Mesenteric fat pad (tissue), 1 donor: Measurements from ENCODE around the gene RNF222. TPM values are rescaled to one million over a fixed set of nuclear protein-coding genes. Genes with fewer than 3 reads are reported as not detected.
"Not testable (repeated sequence)": the region's sequence is repeated elsewhere in the genome, so short reads cannot be mapped to it uniquely, and the experiment has no call there.

Experiments used
- DNase-seq: peaks from one replicate; pipeline ENCODE4 v3.0.0-alpha.2; 2020; ENCODE audit warnings: low spot score
- total RNA-seq: library from RNA; stranded (reverse); fragmentation: NEBNext Ultra II Directional; extraction: Animal tissue kit (Norgen Biotek cat#: 25700); gene quantifications from one replicate; pipeline ENCODE4 v1.2.1, GENCODE V29; 2021
- donor health status: DM: yes; HTN: yes; CAD: no.

Gene RNF222
- total RNA-seq, 1 donor from 2014 or later, result not detected

DNA sequence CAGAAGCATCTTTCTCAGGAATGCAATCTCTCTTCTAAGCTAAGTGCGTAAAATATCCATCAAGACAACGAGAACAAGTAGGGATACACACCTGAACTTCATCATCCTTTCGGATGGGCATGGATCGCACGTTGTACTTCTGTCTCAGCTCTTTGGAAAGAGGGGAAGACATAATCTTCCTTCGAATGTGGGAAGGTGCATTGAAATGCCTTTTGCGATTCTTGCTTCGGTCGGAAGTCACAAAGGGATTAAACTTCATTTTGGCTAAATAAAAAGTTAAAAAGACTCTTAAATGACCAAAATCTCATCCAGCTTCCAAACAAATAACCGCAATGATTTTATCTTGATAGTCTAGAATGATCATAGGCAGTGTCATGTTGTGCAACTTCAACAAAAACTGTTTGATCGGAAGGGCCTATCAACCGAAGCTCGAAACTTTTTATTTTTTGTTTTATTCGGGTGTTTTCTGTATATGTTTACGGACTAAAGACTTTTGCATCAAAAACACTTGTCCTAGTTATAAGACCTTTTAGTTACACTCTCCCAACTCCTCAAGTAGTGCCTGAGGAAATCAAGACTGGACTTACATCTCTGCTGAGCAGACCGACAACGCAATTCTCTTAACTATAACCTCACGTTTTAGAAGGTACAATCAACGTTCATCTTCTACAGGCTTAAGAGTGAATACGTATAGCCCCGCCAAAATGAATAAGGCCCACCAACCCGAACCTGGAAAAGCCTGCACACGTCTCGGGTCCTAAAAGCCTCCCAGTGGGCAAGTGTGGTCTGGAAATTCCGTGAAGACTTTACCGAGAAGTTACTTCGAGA lies 15.4 kb downstream of the RNF222 start:
- no peak for DNase-seq

GRCh38 chr17:8380049-8380448 lies 17.6 kb downstream of the RNF222 start:
- DNase-seq, result no peak

DNA sequence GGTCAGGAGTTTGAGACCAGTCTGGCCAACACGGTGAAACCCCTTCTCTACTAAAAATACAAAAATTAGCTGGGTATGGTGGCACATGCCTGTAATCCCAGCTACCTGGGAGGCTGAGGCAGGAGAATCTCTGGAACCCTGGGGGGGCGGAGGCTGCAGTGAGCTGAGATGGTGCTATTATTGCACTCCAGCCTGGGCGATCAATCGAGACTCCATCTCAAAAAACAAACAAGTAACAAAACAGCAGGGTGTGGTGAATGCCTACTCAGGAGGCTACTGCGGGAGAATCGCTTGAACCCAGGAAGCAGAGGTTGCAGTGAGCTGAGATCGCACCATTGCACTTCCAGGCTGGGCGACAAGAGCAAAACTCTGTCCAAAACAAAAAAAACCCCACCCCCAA lies 19.5 kb downstream of the RNF222 start:
- not testable (repeated sequence) for DNase-seq

DNA sequence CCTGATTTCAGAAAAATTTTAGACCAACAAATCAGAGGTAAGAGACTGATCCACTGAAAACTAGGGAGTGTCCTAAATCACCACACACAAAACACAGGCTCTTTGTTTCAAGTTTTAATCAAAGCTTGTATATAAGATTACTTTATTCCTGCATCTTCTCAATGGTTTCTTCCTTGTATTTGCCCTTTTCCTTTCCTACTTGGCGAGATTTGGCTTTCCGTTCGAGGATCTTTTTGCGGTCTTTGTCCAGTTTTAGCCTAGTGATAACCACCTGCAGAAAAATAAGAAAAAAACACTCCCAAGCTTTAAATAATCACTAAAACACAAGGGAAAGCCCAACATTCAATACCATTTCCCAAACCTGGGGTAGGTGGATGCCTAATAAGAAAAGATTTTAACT lies 20.2 kb downstream of the RNF222 start:
- no peak for DNase-seq

GRCh38 chr17:8376271-8377067 lies 21.2 kb downstream of the RNF222 start, which contains the start of gene KRABD2:
Gene KRABD2 (minus strand): TSS chr17:8376704.
- DNase-seq, result peak; percentile 98

GRCh38 chr17:8375738-8376259 lies 21.8 kb downstream of the RNF222 start:
- DNase-seq, result no peak

- not testable (repeated sequence) for DNase-seq
Measured at GRCh38 chr17:8373856-8374255, 23.8 kb downstream of the RNF222 start.

DNA sequence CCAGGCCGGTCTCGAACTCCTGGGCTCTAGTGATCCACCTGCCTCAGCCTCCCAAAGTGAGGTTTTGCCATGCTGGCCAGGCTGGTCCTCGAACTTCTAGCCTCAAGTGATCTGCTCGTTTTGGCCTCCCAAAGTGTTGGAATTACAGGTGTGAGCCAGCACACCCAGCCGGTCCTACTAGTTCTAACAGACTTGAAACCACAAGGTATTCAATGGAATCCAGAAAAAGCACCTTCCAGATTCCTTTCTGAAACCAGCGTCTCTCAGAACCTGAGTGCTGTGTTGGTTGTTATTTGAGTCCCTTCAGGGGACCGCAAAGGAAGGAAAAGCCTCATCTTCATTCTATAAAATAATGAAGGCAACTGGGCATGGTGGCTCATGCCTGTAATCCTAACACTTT lies 25.2 kb downstream of the RNF222 start:
- DNase-seq, result no peak

- DNase-seq, result no peak
Measured at GRCh38 chr17:8371786-8372185, 25.8 kb downstream of the RNF222 start.

- no peak for DNase-seq
Measured at GRCh38 chr17:8369944-8370343, 27.7 kb downstream of the RNF222 start.

DNA sequence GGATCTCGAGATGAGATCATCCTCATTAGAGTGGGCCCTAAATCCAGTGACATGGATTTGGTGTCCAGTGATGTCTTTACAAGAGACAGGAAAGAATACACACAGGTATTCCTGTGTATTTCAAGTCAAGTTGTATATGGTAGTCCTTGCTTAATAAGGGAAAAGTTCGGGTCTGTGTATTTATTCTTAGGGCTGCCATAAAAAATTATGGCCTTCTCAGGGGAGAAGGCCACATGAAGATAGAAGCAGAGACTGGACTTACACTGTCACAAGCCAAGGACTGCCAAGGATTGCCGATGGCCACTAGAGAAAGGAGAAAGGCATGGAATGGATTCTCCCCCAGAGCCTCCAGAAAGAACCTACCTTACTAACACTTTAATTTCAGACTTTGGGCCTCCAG lies 29.4 kb downstream of the RNF222 start:
- DNase-seq, result no peak

GRCh38 chr17:8366231-8366630 lies 31.4 kb downstream of the RNF222 start:
- DNase-seq, result no peak

GRCh38 chr17:8365143-8365542 lies 32.5 kb downstream of the RNF222 start:
- DNase-seq, result no peak

DNA sequence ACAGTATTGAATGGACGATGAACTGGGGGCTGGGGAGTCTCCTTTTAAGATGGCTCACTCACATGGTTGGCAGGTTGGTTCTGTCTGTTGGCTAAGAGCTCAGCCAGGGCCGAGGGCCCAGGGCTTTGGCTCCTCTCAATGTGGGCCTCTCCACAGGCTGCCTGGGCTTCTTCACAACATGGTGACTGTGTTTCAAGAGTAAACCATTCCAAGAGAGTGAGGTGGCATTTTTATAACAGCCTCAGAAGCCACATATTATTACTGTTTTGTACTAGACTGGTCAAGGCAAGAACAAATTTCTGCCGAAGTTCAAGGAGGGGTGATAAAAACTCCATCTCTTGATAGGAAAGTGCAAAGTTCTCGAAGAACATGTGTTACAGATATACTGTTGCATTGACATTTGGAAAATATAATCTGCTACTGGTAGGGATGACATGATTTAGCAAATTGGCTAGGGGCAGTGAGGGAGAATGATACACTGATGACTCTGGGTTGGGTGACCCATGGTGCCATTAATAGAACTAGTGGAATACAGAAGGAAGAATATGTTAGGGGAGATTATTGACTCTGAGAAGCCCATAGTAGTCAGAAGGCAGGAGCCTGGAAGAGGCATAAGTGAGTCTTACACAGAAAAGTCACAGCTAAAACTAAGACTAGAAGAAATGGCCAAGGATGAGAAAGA lies 34.8 kb downstream of the RNF222 start:
- DNase-seq, result peak; percentile 28

DNA sequence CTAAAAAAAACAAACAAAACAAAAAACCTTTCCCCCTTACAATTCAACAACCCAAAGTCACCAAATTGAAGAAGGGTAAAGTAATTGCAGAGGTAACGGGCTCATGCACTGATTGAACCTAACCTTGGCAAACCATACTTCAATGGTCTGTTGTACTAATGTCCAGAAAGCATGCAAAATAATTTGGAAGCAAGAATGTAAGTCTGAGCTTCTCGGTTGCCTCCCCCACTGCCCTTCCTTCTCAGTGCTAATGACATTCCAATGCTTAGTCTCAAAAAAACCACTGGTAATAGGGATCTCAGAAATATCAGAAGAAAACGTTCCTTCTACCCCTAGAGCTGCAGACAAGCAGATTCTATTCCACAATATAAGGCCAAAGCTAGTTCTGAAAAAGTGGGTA lies 36.9 kb downstream of the RNF222 start:
- no peak for DNase-seq

DNA sequence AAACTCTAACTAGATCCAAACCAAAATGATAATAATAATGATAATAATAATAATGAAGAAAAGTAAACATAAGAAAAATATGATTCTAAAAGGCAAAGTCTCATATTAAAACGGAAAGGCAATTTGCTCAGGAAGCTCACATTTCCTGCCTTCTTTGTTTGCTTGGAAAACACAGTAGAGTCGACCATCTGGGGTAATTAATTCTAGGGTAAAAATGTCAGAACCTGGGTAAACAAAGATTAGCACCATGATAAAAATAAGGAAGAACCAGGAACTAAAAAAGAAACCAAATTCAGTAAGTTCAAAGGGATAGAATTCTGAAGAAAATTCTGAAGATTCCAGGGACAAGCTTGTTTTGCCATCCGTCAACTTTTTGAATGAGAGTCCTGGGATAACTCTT lies 37.4 kb downstream of the RNF222 start:
- no peak for DNase-seq

GRCh38 chr17:8359769-8360168 lies 37.9 kb downstream of the RNF222 start:
- DNase-seq, result no peak

- DNase-seq, result no peak
Measured at GRCh38 chr17:8357910-8358309, 39.7 kb downstream of the RNF222 start.

DNA sequence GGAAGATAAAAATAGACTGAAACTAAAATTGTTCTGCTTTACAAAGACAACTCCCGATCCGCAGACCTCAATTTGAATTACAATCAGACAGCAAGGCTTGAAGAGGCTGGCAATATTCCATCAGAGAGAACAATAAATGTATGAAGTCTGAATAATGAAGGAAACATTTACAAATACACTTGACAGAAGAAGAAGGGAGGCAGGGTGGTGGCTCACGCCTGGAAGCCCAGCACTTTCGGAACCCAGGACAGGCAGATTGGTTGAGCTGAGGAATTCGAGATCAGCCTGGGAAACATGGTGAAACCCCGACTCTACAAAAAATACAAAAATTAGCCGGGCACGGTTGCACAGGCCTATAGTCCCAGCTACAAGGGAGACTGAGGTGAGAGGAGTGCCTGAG lies 43.4 kb downstream of the RNF222 start:
- DNase-seq, result peak; percentile 68

DNA sequence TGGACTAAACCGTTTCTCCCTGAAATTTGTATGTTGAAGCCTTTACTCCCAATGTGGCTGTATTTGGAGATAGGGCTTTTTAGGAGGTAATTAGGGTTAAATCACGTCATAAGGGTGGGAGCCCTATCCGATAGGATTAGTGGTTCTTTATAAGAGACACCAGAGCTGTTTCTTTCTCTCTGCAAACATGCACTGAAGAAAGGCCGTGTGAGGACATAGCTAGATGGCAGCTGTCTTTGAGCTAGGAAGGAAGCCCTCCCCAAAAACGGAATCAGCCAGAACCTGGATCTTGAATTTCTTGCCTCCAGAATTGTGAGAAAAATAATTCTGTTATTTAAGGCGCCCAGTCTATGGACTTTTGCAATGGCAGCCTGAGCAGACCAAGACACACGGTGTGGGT lies 43.9 kb downstream of the RNF222 start:
- peak; percentile 5 for DNase-seq

DNA sequence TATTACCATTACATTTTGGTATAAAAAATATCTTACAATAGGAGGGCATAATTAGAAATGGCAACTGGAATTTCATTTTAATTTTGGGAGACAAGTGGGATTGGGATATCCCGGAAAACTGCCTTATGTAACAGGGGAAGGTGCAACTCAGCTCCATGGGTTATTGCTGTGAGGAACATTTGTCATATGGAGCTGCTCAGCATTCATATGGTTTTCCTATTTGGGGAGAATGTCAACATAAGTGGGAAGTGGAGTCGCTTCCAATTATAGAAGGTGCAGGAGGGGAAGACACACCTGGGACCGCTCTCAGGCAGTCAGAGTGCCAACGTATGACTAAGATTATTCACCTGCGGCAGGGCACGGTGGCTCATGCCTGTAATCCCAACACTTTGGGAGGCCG lies 47.3 kb downstream of the RNF222 start:
- no peak for DNase-seq

GRCh38 chr17:8347001-8347400 lies 50.6 kb downstream of the RNF222 start:
- not testable (repeated sequence) for DNase-seq
